RPMI8226 (cell line): ENCODE results near the gene GRIN3A.
"Not testable (repeated sequence)": the region's sequence is repeated elsewhere in the genome, so short reads cannot be mapped to it uniquely, and the experiment has no call there.

Experiments used
- DNase-seq: peaks from one replicate; pipeline ENCODE4 v3.0.0-alpha.2; 2015

GRIN3A gene

GRCh38 chr9:101572316-101572715, 166.1 kb downstream of the GRIN3A start:
- DNase-seq, result no peak

- DNase-seq, result no peak
Measured at GRCh38 chr9:101571114-101571513, 167.3 kb downstream of the GRIN3A start.

GRCh38 chr9:101569741-101570501, 168.5 kb downstream of the GRIN3A start:
- no peak for DNase-seq

GRCh38 chr9:101567725-101568350, 170.6 kb downstream of the GRIN3A start:
- DNase-seq, result no peak

- DNase-seq, result peak; percentile 25
Measured at GRCh38 chr9:101566904-101567724, 171.3 kb downstream of the GRIN3A start.

GRCh38 chr9:101564252-101564651, 174.2 kb downstream of the GRIN3A start:
- DNase-seq, result no peak

- DNase-seq, result no peak
Measured at GRCh38 chr9:101562966-101563365, 175.5 kb downstream of the GRIN3A start.

- no peak for DNase-seq
Measured at GRCh38 chr9:101561740-101562139, 176.7 kb downstream of the GRIN3A start.

GRCh38 chr9:101549472-101550098, 188.9 kb downstream of the GRIN3A start:
- DNase-seq, result not testable (repeated sequence)

GRCh38 chr9:101543098-101543735, 195.2 kb downstream of the GRIN3A start:
- DNase-seq, result no peak

- DNase-seq, result no peak
Measured at GRCh38 chr9:101540069-101540468, 198.4 kb downstream of the GRIN3A start.

- no peak for DNase-seq
Measured at GRCh38 chr9:101536938-101537337, 201.5 kb downstream of the GRIN3A start.

GRCh38 chr9:101536351-101536750, 202.1 kb downstream of the GRIN3A start:
- no peak for DNase-seq

- DNase-seq, result peak; percentile 98
Measured at GRCh38 chr9:101533334-101534204, 204.9 kb downstream of the GRIN3A start, which contains the start of gene RNF20. Gene RNF20, plus strand, starts transcription at chr9:101533853. Its CDS starts 1,571 bp downstream, at chr9:101535424.

GRCh38 chr9:101530076-101530711, 208.3 kb downstream of the GRIN3A start:
- peak; percentile 76 for DNase-seq

- DNase-seq, result no peak
Measured at GRCh38 chr9:101528015-101528414, 210.4 kb downstream of the GRIN3A start.

- no peak for DNase-seq
Measured at GRCh38 chr9:101527066-101527465, 211.4 kb downstream of the GRIN3A start.

GRCh38 chr9:101524371-101524770, 214.1 kb downstream of the GRIN3A start:
- no peak for DNase-seq
